H1 (cell line): ENCODE data around the gene STAT3. TPM values are rescaled to one million over a fixed set of nuclear protein-coding genes. Genes with fewer than 3 reads are reported as not detected.

Experiments
- CREB1 ChIP-seq: IDR thresholded peaks from 2 replicates; pipeline ENCODE4 v1.6.1; 2012; ENCODE audit warnings: inconsistent platforms
- FOSL1 ChIP-seq: IDR thresholded peaks from 2 replicates; pipeline ENCODE4 v1.6.1; 2011; ENCODE audit warnings: mild to moderate bottlenecking, low read depth, low read length, moderate library complexity; ENCODE audit not compliant: insufficient read depth
- GABPA ChIP-seq: IDR thresholded peaks from 2 replicates; pipeline ENCODE4 v1.6.1; 2011; ENCODE audit warnings: mild to moderate bottlenecking, low read length, moderate library complexity, borderline replicate concordance; ENCODE audit not compliant: insufficient read depth
- NANOG ChIP-seq: IDR thresholded peaks from 2 replicates; pipeline ENCODE4 v1.6.1; 2011; ENCODE audit warnings: low read length, low read depth, mild to moderate bottlenecking, inconsistent platforms; ENCODE audit not compliant: insufficient read depth, poor library complexity, severe bottlenecking
- PHF8 ChIP-seq: fragments of 200-600 bp; sonication (generic); conservative IDR thresholded peaks from 2 replicates; pipeline ENCODE4 v1.7.1; 2012; ENCODE audit warnings: low read depth, mild to moderate bottlenecking, inconsistent platforms, low read length, moderate library complexity
- POLR2A ChIP-seq, 2 experiments: IDR thresholded peaks; 1 replicate in 1 of 2; 2 replicates in 1 of 2; pipeline ENCODE4 v1.6.1; 2011; ENCODE audit warnings: low read depth in 2 of 2, low read length in 2 of 2, mild to moderate bottlenecking in 2 of 2; ENCODE audit errors: control extremely low read depth in 1 of 2
- POU5F1 ChIP-seq: IDR thresholded peaks from 2 replicates; pipeline ENCODE4 v1.6.1; 2011; ENCODE audit warnings: low read depth, mild to moderate bottlenecking, low read length, moderate library complexity
- RAD21 ChIP-seq, 2 experiments: IDR thresholded peaks in 1 of 2; conservative IDR thresholded peaks in 1 of 2; 2 replicates each; pipeline ENCODE4 v1.6.1; 2011; ENCODE audit warnings: low read depth in 2 of 2, low read length in 2 of 2, improper control_type of control experiment in 1 of 2, inconsistent platforms in 1 of 2, mild to moderate bottlenecking in 1 of 2, moderate library complexity in 1 of 2
- SIN3A ChIP-seq, 2 experiments: IDR thresholded peaks in 1 of 2; conservative IDR thresholded peaks in 1 of 2; 2 replicates each; pipeline ENCODE4 v1.6.1; 2011 to 2012; ENCODE audit warnings: low read length in 2 of 2, improper control_type of control experiment in 1 of 2, low read depth in 1 of 2, mild to moderate bottlenecking in 1 of 2
- SP4 ChIP-seq: IDR thresholded peaks from 2 replicates; pipeline ENCODE4 v1.6.1; 2012; ENCODE audit warnings: low read length, inconsistent platforms
- TEAD4 ChIP-seq: IDR thresholded peaks from 2 replicates; pipeline ENCODE4 v1.6.1; 2012; ENCODE audit warnings: low read depth, low read length, inconsistent platforms, mixed read lengths
- polyA plus RNA-seq, 7 experiments: library from polyadenylated mRNA; depleted of rRNA in 3 of 7; stranded (reverse) in 5 of 7; unstranded in 2 of 7; fragments of >200 nt in 5 of 7; fragments of 200-250 nt in 2 of 7; gene quantifications; 1 replicate in 5 of 7; 2 replicates in 1 of 7; 4 replicates in 1 of 7; pipeline versions ENCODE4 v1.2.1 to v1.2.3, GENCODE V29; 2011 to 2013; ENCODE audit warnings: missing spikeins in 2 of 7, mixed read lengths in 2 of 7
- total RNA-seq: library from RNA; stranded (reverse); fragmentation: NEBNext Ultra II Directional; extraction: Animal tissue kit (Norgen Biotek cat#: 25700); gene quantifications from 2 replicates; pipeline ENCODE4 v1.2.1, GENCODE V29; 2021
- TF ChIP-seq, protein P1 (sequence below): fragments of 300-600 bp; sonication (generic); IDR thresholded peaks from 2 replicates; pipeline ENCODE4 v1.7.1; 2012; ENCODE audit warnings: low read length, moderate library complexity, mild to moderate bottlenecking, inconsistent platforms; ENCODE audit not compliant: insufficient replicate concordance

STAT3 gene
- total and polyA plus RNA-seq, 2 of the 8 experiments (the other 6 are each of a cell fraction or from before 2014, with no cell fraction given) = 38.4 to 94.1 TPM

DNA sequence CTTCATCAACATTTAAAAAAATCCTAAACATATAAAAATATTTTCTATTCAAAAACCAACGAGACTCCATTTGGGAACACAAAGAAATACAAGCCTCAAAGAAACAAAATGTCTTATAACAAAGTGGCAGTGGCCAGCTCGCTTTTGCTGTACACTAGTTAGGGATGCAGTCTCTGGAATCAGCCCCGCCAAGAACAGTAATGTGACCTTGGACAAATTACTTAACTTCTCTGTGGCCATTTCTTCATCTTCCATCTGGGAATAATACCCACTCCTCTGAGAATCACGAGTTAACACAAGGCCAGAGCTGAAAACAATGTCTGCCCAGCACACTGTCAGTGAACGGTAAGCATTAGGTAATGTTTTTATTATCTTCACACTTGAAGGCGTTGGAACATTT, 117.6 kb downstream of the STAT3 start (continued):
- TF ChIP-seq, protein P1, sequence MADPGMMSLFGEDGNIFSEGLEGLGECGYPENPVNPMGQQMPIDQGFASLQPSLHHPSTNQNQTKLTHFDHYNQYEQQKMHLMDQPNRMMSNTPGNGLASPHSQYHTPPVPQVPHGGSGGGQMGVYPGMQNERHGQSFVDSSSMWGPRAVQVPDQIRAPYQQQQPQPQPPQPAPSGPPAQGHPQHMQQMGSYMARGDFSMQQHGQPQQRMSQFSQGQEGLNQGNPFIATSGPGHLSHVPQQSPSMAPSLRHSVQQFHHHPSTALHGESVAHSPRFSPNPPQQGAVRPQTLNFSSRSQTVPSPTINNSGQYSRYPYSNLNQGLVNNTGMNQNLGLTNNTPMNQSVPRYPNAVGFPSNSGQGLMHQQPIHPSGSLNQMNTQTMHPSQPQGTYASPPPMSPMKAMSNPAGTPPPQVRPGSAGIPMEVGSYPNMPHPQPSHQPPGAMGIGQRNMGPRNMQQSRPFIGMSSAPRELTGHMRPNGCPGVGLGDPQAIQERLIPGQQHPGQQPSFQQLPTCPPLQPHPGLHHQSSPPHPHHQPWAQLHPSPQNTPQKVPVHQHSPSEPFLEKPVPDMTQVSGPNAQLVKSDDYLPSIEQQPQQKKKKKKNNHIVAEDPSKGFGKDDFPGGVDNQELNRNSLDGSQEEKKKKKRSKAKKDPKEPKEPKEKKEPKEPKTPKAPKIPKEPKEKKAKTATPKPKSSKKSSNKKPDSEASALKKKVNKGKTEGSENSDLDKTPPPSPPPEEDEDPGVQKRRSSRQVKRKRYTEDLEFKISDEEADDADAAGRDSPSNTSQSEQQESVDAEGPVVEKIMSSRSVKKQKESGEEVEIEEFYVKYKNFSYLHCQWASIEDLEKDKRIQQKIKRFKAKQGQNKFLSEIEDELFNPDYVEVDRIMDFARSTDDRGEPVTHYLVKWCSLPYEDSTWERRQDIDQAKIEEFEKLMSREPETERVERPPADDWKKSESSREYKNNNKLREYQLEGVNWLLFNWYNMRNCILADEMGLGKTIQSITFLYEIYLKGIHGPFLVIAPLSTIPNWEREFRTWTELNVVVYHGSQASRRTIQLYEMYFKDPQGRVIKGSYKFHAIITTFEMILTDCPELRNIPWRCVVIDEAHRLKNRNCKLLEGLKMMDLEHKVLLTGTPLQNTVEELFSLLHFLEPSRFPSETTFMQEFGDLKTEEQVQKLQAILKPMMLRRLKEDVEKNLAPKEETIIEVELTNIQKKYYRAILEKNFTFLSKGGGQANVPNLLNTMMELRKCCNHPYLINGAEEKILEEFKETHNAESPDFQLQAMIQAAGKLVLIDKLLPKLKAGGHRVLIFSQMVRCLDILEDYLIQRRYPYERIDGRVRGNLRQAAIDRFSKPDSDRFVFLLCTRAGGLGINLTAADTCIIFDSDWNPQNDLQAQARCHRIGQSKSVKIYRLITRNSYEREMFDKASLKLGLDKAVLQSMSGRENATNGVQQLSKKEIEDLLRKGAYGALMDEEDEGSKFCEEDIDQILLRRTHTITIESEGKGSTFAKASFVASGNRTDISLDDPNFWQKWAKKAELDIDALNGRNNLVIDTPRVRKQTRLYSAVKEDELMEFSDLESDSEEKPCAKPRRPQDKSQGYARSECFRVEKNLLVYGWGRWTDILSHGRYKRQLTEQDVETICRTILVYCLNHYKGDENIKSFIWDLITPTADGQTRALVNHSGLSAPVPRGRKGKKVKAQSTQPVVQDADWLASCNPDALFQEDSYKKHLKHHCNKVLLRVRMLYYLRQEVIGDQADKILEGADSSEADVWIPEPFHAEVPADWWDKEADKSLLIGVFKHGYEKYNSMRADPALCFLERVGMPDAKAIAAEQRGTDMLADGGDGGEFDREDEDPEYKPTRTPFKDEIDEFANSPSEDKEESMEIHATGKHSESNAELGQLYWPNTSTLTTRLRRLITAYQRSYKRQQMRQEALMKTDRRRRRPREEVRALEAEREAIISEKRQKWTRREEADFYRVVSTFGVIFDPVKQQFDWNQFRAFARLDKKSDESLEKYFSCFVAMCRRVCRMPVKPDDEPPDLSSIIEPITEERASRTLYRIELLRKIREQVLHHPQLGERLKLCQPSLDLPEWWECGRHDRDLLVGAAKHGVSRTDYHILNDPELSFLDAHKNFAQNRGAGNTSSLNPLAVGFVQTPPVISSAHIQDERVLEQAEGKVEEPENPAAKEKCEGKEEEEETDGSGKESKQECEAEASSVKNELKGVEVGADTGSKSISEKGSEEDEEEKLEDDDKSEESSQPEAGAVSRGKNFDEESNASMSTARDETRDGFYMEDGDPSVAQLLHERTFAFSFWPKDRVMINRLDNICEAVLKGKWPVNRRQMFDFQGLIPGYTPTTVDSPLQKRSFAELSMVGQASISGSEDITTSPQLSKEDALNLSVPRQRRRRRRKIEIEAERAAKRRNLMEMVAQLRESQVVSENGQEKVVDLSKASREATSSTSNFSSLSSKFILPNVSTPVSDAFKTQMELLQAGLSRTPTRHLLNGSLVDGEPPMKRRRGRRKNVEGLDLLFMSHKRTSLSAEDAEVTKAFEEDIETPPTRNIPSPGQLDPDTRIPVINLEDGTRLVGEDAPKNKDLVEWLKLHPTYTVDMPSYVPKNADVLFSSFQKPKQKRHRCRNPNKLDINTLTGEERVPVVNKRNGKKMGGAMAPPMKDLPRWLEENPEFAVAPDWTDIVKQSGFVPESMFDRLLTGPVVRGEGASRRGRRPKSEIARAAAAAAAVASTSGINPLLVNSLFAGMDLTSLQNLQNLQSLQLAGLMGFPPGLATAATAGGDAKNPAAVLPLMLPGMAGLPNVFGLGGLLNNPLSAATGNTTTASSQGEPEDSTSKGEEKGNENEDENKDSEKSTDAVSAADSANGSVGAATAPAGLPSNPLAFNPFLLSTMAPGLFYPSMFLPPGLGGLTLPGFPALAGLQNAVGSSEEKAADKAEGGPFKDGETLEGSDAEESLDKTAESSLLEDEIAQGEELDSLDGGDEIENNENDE = no peak
- TF ChIP-seq GABPA (no peak), POU5F1 (no peak), POLR2A (IDR thresholded peaks at IDR 0.05; ENCODE audit: control extremely low read depth in 1 of 2, low read depth in 2 of 2, low read length in 2 of 2) (no peak), FOSL1 (no peak), PHF8 (no peak), CREB1 (no peak), RAD21 (IDR thresholded peaks at IDR 0.05 in 1 of 2, conservative IDR thresholded peaks at IDR 0.05 in 1 of 2; ENCODE audit: low read depth in 2 of 2, low read length in 2 of 2) (no peak), NANOG (no peak), TEAD4 (no peak), SP4 (no peak), SIN3A (conservative IDR thresholded peaks at IDR 0.05 in 1 of 2, IDR thresholded peaks at IDR 0.05 in 1 of 2; ENCODE audit: low read depth in 1 of 2, low read length in 2 of 2) (no peak)
